Stromal cell of bone marrow (primary cell): ENCODE measurements around the gene ITGA4.
"Not testable (repeated sequence)": the region's sequence is repeated elsewhere in the genome, so short reads cannot be mapped to it uniquely, and the experiment has no call there.

Experiments
- DNase-seq: peaks from one replicate; pipeline ENCODE4 v3.0.0-alpha.2; 2012; ENCODE audit warnings: low read depth

ITGA4 gene

GRCh38 chr2:181457121-181457740 is at the start of gene ITGA4:
Gene ITGA4 (plus strand): TSS chr2:181457386. CDS start chr2:181457655, 269 bp downstream.
- DNase-seq, result peak; percentile 56

GRCh38 chr2:181408861-181409260 is 48.3 kb upstream of the ITGA4 start:
- DNase-seq, result no peak

- no peak for DNase-seq
These were observed 45.9 kb upstream of the ITGA4 start for GRCh38 chr2:181411105-181411849.

GRCh38 chr2:181419129-181419855 is 37.9 kb upstream of the ITGA4 start:
- no peak for DNase-seq

GRCh38 chr2:181420259-181421130 is 36.7 kb upstream of the ITGA4 start:
- no peak for DNase-seq

GRCh38 chr2:181421131-181421458 is 36.1 kb upstream of the ITGA4 start:
- no peak for DNase-seq

GRCh38 chr2:181421464-181421863 is 35.7 kb upstream of the ITGA4 start:
- no peak for DNase-seq

GRCh38 chr2:181426672-181427071 is 30.5 kb upstream of the ITGA4 start:
- no peak for DNase-seq

GRCh38 chr2:181430406-181431118 is 26.6 kb upstream of the ITGA4 start:
- DNase-seq, result no peak

- DNase-seq, result no peak
These were observed 25.5 kb upstream of the ITGA4 start for GRCh38 chr2:181431674-181432073.

GRCh38 chr2:181438261-181438660 is 18.9 kb upstream of the ITGA4 start:
- no peak for DNase-seq

- no peak for DNase-seq
These were observed 16.8 kb upstream of the ITGA4 start for GRCh38 chr2:181440344-181440743.

- DNase-seq, result no peak
These were observed 16.3 kb upstream of the ITGA4 start for GRCh38 chr2:181440919-181441318.

GRCh38 chr2:181441670-181442069 is 15.5 kb upstream of the ITGA4 start:
- no peak for DNase-seq

GRCh38 chr2:181444654-181445053 is 12.5 kb upstream of the ITGA4 start:
- no peak for DNase-seq

- no peak for DNase-seq
These were observed 10.2 kb upstream of the ITGA4 start for GRCh38 chr2:181446985-181447384.

GRCh38 chr2:181449278-181449677 is 7.9 kb upstream of the ITGA4 start:
- DNase-seq, result not testable (repeated sequence)

GRCh38 chr2:181454686-181455450 is 2.3 kb upstream of the ITGA4 start:
- DNase-seq, result no peak

GRCh38 chr2:181456660-181457120 is 496 bp upstream of the ITGA4 start:
- DNase-seq, result no peak

GRCh38 chr2:181457741-181458425 is 697 bp downstream of the ITGA4 start:
- DNase-seq, result peak; percentile 26
